Epithelial cell of proximal tubule (primary cell): ENCODE data around the gene FGF2. TPM values are rescaled to one million over a fixed set of nuclear protein-coding genes. Genes with fewer than 3 reads are reported as not detected.
A peak's percentile ranks its signal among the peaks of the same experiment; 100 is the strongest.
"Not testable (repeated sequence)": the region's sequence is repeated elsewhere in the genome, so short reads cannot be mapped to it uniquely, and the experiment has no call there.

Experiments used
- DNase-seq: peaks from one replicate; pipeline ENCODE4 v3.0.0-alpha.2; 2011; ENCODE audit warnings: low read depth
- H3K4me3 ChIP-seq: 2 replicates; pipeline ENCODE4 v1.5.1; 2011; ENCODE audit warnings: low read depth, mild to moderate bottlenecking, low read length
- CTCF ChIP-seq: conservative IDR thresholded peaks from 2 replicates; pipeline ENCODE4 v1.5.1; 2012; ENCODE audit warnings: low read depth, mild to moderate bottlenecking, low read length
- total RNA-seq: library from RNA; depleted of rRNA; stranded (reverse); fragments of >200 nt; gene quantifications from 2 replicates; pipeline ENCODE4 v1.2.3, GENCODE V29; 2015

FGF2 gene
- total RNA-seq, 1 donor from 2014 or later, result 11.4 TPM

- TF ChIP-seq CTCF, result no peak
Observed at GRCh38 chr4:122845760-122846159, 19.1 kb downstream of the FGF2 start.

GRCh38 chr4:122847931-122848330, 21.3 kb downstream of the FGF2 start:
- DNase-seq, result peak; percentile 63
- no peak for TF ChIP-seq CTCF
- no peak overlapping the region for H3K4me3 ChIP-seq

More at GRCh38 chr4:122845760-122846159, 19.1 kb downstream of the FGF2 start:
- DNase-seq, result peak; percentile 41
- no peak overlapping the region for H3K4me3 ChIP-seq

GRCh38 chr4:122849789-122850188, 23.2 kb downstream of the FGF2 start:
- not testable (repeated sequence) for H3K4me3 ChIP-seq, DNase-seq

GRCh38 chr4:122851568-122851967, 24.9 kb downstream of the FGF2 start:
- no peak overlapping the region for H3K4me3 ChIP-seq
- no peak for DNase-seq
- TF ChIP-seq CTCF, result no peak

GRCh38 chr4:122854447-122855352, 28.1 kb downstream of the FGF2 start:
- H3K4me3 ChIP-seq, result peak overlapping the region; percentile 46
- DNase-seq, result no peak
- no peak for TF ChIP-seq CTCF

- H3K4me3 ChIP-seq, result no peak overlapping the region
- no peak for TF ChIP-seq CTCF
- DNase-seq, result no peak
Observed at GRCh38 chr4:122855353-122855890, 28.8 kb downstream of the FGF2 start.

- no peak for TF ChIP-seq CTCF
- no peak overlapping the region for H3K4me3 ChIP-seq
- no peak for DNase-seq
Observed at GRCh38 chr4:122857160-122857559, 30.5 kb downstream of the FGF2 start.
